Thoracic aorta (tissue), 2 donors: ENCODE results near the gene COL1A2. TPM values are rescaled to one million over a fixed set of nuclear protein-coding genes. Genes with fewer than 3 reads are reported as not detected.

Source experiments
- ATAC-seq: fragments of 150-250 bp; one replicate; pipeline ENCODE4 v1.8.0; 2017; ENCODE audit warnings: low read depth; ENCODE audit not compliant: insufficient number of reproducible peaks, low FRiP score
- DNase-seq: peaks from one replicate; pipeline ENCODE4 v3.0.0-alpha.2; 2020; ENCODE audit warnings: low spot score
- H3K27ac ChIP-seq, 2 donors: fragments of 200-600 bp; sonication (generic); 1 replicate in 1 of 2; 2 replicates in 1 of 2; pipeline ENCODE4 v1.5.1; 2016; ENCODE audit warnings: mild to moderate bottlenecking in 2 of 2, moderate library complexity in 2 of 2
- H3K27me3 ChIP-seq: fragments of 200-600 bp; sonication (generic); replicated peaks from 2 replicates; pipeline ENCODE4 v1.6.0; 2016; ENCODE audit warnings: mild to moderate bottlenecking; ENCODE audit not compliant: insufficient read depth
- H3K36me3 ChIP-seq: fragments of 200-600 bp; sonication (generic); one replicate; pipeline ENCODE4 v1.5.1; 2016
- H3K4me1 ChIP-seq, 2 donors: fragments of 200-600 bp; sonication (generic); 1 replicate in 1 of 2; 2 replicates in 1 of 2; pipeline versions ENCODE4 v1.5.1 to v1.6.0; 2016; ENCODE audit warnings: low read depth in 2 of 2, mild to moderate bottlenecking in 1 of 2; ENCODE audit not compliant: control insufficient read depth in 1 of 2
- H3K4me3 ChIP-seq: fragments of 200-600 bp; sonication (generic); 2 replicates; pipeline ENCODE4 v1.5.1; 2016; ENCODE audit warnings: mild to moderate bottlenecking
- H3K9me3 ChIP-seq: fragments of 200-600 bp; sonication (generic); 2 replicates; pipeline ENCODE4 v1.5.1; 2016
- total RNA-seq, 2 donors: library from RNA; depleted of rRNA; stranded (reverse); fragments of >200 nt; gene quantifications; one replicate each; pipeline versions ENCODE4 v1.1.0 to v1.2.3, GENCODE V29; 2016
- TF ChIP-seq, protein P1 (sequence below): fragments of 200-600 bp; sonication (generic); IDR thresholded peaks from one replicate; pipeline ENCODE4 v1.5.1; 2019; ENCODE audit warnings: antibody characterized with exemption

The COL1A2 gene
- total RNA-seq, 2 donors from 2014 or later, result 1,117 to 1,356 TPM

DNA sequence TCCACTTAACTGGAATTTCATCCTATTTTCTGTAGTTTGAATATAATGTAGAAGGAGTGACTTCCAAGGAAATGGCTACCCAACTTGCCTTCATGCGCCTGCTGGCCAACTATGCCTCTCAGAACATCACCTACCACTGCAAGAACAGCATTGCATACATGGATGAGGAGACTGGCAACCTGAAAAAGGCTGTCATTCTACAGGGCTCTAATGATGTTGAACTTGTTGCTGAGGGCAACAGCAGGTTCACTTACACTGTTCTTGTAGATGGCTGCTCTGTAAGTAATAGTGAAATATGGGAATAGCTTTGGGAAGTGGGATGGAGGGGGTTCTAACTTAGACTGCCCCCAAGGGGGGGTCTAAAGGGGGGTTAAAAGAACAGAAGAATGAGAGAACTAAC lies 34.5 kb downstream of the COL1A2 start:
- DNase-seq (no peak), ATAC-seq (no peak)
- no peaks in the 10 kb centered on the region for H3K9me3 ChIP-seq
- no peak overlapping the region for H3K27ac ChIP-seq
- peaks cover 0 to 7% of the 10 kb centered on the region in 2 donors for H3K4me1 ChIP-seq
- TF ChIP-seq, protein P1, sequence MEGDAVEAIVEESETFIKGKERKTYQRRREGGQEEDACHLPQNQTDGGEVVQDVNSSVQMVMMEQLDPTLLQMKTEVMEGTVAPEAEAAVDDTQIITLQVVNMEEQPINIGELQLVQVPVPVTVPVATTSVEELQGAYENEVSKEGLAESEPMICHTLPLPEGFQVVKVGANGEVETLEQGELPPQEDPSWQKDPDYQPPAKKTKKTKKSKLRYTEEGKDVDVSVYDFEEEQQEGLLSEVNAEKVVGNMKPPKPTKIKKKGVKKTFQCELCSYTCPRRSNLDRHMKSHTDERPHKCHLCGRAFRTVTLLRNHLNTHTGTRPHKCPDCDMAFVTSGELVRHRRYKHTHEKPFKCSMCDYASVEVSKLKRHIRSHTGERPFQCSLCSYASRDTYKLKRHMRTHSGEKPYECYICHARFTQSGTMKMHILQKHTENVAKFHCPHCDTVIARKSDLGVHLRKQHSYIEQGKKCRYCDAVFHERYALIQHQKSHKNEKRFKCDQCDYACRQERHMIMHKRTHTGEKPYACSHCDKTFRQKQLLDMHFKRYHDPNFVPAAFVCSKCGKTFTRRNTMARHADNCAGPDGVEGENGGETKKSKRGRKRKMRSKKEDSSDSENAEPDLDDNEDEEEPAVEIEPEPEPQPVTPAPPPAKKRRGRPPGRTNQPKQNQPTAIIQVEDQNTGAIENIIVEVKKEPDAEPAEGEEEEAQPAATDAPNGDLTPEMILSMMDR, result no peak
- no peaks in the 10 kb centered on the region for H3K27me3 ChIP-seq
- no peak overlapping the region for H3K4me3 ChIP-seq
- H3K36me3 ChIP-seq, result peaks cover 49% of the 10 kb centered on the region

DNA sequence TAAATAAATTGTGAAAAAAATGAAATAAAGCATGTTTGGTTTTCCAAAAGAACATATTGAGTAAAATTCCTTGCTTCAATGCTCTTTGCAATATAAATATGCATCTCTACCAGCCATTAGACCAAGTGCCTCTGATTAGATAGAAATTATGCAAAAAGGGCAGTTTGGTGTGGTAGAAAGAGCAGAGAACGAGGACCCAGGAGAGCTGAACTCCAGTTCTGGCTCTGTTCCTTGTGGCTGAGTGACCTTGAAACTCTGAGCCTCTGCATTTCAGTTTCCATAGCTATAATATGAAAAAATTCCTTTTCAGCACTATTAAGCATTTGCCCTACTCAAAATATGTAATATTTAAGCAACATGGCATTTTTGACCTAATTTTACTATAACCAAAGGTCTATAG lies 36.5 kb downstream of the COL1A2 start:
- H3K4me1 ChIP-seq, result no peaks in the 10 kb centered on the region
- no peak for DNase-seq
- peaks cover 29% of the 10 kb centered on the region for H3K36me3 ChIP-seq
- no peak for ATAC-seq
- TF ChIP-seq, protein P1, result no peak
- H3K4me3 ChIP-seq, result no peak overlapping the region
- H3K27me3 ChIP-seq, result no peaks in the 10 kb centered on the region
- H3K27ac ChIP-seq, result no peak overlapping the region
- H3K9me3 ChIP-seq, result no peaks in the 10 kb centered on the region

DNA sequence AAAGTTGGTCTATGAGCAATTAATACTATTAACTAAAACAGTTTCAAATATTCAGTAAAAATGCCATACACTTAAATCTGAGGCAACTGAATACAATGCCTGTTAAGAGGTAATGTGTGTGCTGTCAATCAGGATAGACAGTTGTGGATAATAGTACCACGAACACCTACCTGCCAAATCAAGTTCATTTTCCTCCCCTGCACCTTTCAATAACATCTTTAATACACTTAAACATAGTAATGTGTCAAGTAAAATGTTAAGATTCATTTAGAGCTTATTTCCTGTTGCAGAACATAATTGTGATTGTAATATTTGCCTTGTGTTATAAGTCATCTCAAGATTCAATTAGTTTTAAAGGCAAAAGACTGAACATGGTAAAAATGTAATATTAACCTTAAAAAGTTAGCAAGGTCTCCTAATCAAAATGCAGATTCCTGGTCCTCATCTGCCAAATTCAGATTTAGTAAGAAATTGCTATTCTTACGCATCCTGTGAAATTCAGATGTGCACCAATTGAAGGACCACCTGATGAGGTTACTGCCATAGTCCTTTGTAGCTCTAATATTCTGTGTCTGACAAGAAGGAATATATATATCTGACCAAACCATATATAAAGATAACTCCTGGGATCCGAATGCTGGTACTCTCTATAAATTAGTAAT lies 37.1 kb downstream of the COL1A2 start:
- no peak overlapping the region for H3K4me3 ChIP-seq
- no peaks in the 10 kb centered on the region for H3K9me3 ChIP-seq
- H3K27me3 ChIP-seq, result no peaks in the 10 kb centered on the region
- no peaks in the 10 kb centered on the region for H3K4me1 ChIP-seq
- TF ChIP-seq, protein P1, result no peak
- no peak overlapping the region for H3K27ac ChIP-seq
- peaks cover 24% of the 10 kb centered on the region for H3K36me3 ChIP-seq
- ATAC-seq (no peak), DNase-seq (no peak)

DNA sequence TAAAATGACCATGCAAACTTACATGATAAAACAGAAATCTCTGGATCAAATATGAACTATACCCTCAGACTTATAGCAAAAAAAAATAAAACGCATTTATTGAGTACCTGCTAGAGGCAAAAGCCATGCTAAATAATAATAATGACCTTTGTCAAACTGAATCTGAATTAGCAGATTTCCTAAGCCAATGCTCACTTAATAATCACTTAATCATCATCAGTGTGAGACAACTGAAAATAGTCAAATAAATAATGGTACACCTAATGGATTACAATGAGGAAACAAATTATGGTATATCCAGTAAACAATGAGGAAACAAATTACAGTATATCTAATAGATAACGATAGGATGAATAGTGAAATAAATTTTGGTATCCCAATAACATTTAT lies 37.6 kb downstream of the COL1A2 start:
- Histone ChIP-seq H3K9me3 (no peaks in the 10 kb centered on the region), H3K27ac (no peak overlapping the region), H3K27me3 (no peaks in the 10 kb centered on the region), H3K4me3 (no peak overlapping the region), H3K36me3 (peaks cover 19% of the 10 kb centered on the region), H3K4me1 (no peaks in the 10 kb centered on the region)
- DNase-seq (no peak), ATAC-seq (no peak)
- TF ChIP-seq, protein P1, result no peak

DNA sequence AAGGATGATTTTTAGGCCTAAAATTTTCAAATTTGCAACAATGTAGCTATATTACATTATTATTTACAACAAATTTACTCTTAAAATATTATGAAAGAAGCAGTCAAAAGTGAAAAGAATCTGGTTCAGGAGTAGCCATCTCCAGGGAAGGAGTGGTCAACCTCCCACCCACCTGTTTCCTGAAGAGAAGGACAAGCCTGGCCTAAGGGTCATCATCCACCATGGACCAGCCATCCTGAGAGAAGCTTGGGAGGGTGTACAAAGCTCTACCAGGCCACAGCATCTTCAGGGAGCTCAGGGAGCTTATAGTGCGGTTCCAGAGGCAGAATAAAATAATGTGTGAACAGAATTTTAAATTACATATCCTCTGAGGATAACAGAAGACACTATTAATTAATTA lies 38.1 kb downstream of the COL1A2 start:
- Histone ChIP-seq H3K4me1 (no peaks in the 10 kb centered on the region), H3K36me3 (peaks cover 15% of the 10 kb centered on the region), H3K27me3 (no peaks in the 10 kb centered on the region), H3K4me3 (no peak overlapping the region), H3K27ac (no peak overlapping the region), H3K9me3 (no peaks in the 10 kb centered on the region)
- ATAC-seq (no peak), DNase-seq (no peak)
- TF ChIP-seq, protein P1, result no peak
